HEK293 (cell line): ENCODE data around the gene ABHD5.

ENCODE experiments used
- CTCF ChIA-PET: fragments of 350-600 bp; formaldehyde crosslinking; extraction: SDS; loops from one replicate; lab custom pipeline; 2021; ENCODE audit warnings: antibody characterized with exemption; lab: Yijun Ruan, JAX
- POLR2A ChIA-PET: fragments of 300-600 bp; formaldehyde crosslinking; extraction: SDS; loops from one replicate; lab custom pipeline; 2020; ENCODE audit warnings: antibody characterized with exemption, inconsistent platforms; lab: Yijun Ruan, JAX
- H3K27ac ChIP-seq: fragments of 200-500 bp; sonication (Bioruptor generic); 2 replicates; pipeline ENCODE4 v1.5.1; 2014; ENCODE audit warnings: low read depth, low read length, control low read depth, inconsistent platforms; ENCODE audit errors: extremely low read depth
- H3K36me3 ChIP-seq, 2 experiments: fragments of 200-500 bp in 1 of 2; sonication (Bioruptor generic) in 1 of 2; 1 replicate in 1 of 2; 2 replicates in 1 of 2; pipeline ENCODE4 v1.5.1; 2014 to 2017; ENCODE audit warnings: inconsistent platforms in 2 of 2, low read length in 2 of 2; ENCODE audit not compliant: control insufficient read depth in 2 of 2, insufficient read depth in 1 of 2
- H3K4me1 ChIP-seq: fragments of 200-500 bp; sonication (Bioruptor generic); 2 replicates; pipeline ENCODE4 v1.5.1; 2014; ENCODE audit warnings: mild to moderate bottlenecking, low read length, inconsistent platforms; ENCODE audit not compliant: control insufficient read depth, insufficient read depth
- H3K4me3 ChIP-seq: 2 replicates; pipeline ENCODE4 v1.5.1; 2011; ENCODE audit warnings: low read depth, mild to moderate bottlenecking, control low read depth, low read length, moderate library complexity
- H3K9me3 ChIP-seq: fragments of 200-500 bp; sonication (Bioruptor generic); 2 replicates; pipeline ENCODE4 v1.5.1; 2014; ENCODE audit warnings: low read depth, low read length, inconsistent platforms; ENCODE audit not compliant: control insufficient read depth, insufficient read depth
- ZNF112 ChIP-seq: fragments of 450-650 bp; formaldehyde crosslinking; IDR thresholded peaks from 2 replicates; pipeline ENCODE4 v1.5.0; 2017; ENCODE audit warnings: missing biosample characterization, missing genetic modification characterization
- ZNF132 ChIP-seq: fragments of 450-650 bp; formaldehyde crosslinking; IDR thresholded peaks from 2 replicates; pipeline ENCODE4 v1.5.1; 2017; ENCODE audit warnings: missing biosample characterization, missing genetic modification characterization, borderline replicate concordance
- ZNF140 ChIP-seq: fragments of 450-650 bp; formaldehyde crosslinking; IDR thresholded peaks from 2 replicates; pipeline ENCODE4 v1.5.1; 2016; ENCODE audit warnings: missing biosample characterization, missing genetic modification characterization
- ZNF248 ChIP-seq: fragments of 450-650 bp; formaldehyde crosslinking; IDR thresholded peaks from 2 replicates; pipeline ENCODE4 v1.5.1; 2017; ENCODE audit warnings: missing biosample characterization, missing genetic modification characterization
- ZNF354C ChIP-seq: fragments of 450-650 bp; formaldehyde crosslinking; IDR thresholded peaks from 2 replicates; pipeline ENCODE4 v1.5.1; 2016; ENCODE audit warnings: missing biosample characterization, missing genetic modification characterization, low read depth, borderline replicate concordance
- ZNF549 ChIP-seq: fragments of 450-650 bp; IDR thresholded peaks from 2 replicates; pipeline ENCODE4 v1.5.1; 2018; ENCODE audit warnings: missing biosample characterization, missing genetic modification characterization, mild to moderate bottlenecking, inconsistent platforms, moderate library complexity
- ZNF747 ChIP-seq: fragments of 450-650 bp; formaldehyde crosslinking; IDR thresholded peaks from 2 replicates; pipeline ENCODE4 v1.5.1; 2016; ENCODE audit warnings: missing biosample characterization, missing genetic modification characterization
- TF ChIP-seq, protein P1 (sequence below): fragments of 450-650 bp; formaldehyde crosslinking; IDR thresholded peaks from 2 replicates; pipeline ENCODE4 v1.5.1; 2016; ENCODE audit warnings: missing biosample characterization, missing genetic modification characterization

The ABHD5 gene

DNA sequence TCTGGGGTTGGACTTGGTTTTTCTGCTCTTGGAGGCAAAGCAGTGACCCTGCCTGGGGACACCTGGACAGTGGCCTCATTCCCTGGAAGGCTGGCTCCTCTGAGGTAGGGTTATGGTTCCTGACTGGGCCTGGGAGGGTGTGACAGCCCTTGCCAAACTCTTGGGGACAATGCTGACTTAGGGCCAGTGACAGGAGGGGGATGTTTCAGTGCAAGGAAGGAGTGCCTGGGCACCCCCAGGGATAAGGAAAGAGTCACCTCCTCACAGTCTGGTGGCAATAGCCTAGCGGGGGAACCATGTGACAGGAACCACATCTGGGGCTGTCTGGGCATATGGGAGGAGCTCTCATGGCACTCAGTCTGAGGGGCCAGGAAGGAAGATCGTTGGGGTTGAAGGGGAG lies 91.8 kb downstream of the ABHD5 start:
- H3K27ac ChIP-seq: no peak overlapping the region
- no peaks in the 10 kb centered on the region for H3K36me3 ChIP-seq
- CTCF ChIA-PET: interaction anchor here (1.1 kb wide), 1 partner anchor 14 kb away, joined by 4 read pairs; no protein-coding TSS in a partner anchor
- TF ChIP-seq ZNF354C (no peak), ZNF747 (tag by site-specific recombination) (no peak), ZNF248 (no peak), ZNF140 (tag by site-specific recombination) (no peak), ZNF549 (no peak), ZNF132 (no peak), ZNF112 (tag by site-specific recombination) (no peak)
- TF ChIP-seq, protein P1, sequence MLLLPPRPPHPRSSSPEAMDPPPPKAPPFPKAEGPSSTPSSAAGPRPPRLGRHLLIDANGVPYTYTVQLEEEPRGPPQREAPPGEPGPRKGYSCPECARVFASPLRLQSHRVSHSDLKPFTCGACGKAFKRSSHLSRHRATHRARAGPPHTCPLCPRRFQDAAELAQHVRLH (tag by site-specific recombination): no peak
- POLR2A ChIA-PET: no interaction called here
- no peaks in the 10 kb centered on the region for H3K9me3 ChIP-seq
- no peak overlapping the region for H3K4me3 ChIP-seq
- no peaks in the 10 kb centered on the region for H3K4me1 ChIP-seq
